Fibroblast of pulmonary artery (primary cell): Measurements from ENCODE around the gene OR2A42.
"Not testable (repeated sequence)": the region's sequence is repeated elsewhere in the genome, so short reads cannot be mapped to it uniquely, and the experiment has no call there.

Source experiments
- DNase-seq: peaks from one replicate; pipeline ENCODE4 v3.0.0-alpha.2; 2010; ENCODE audit warnings: low read depth
- H3K4me3 ChIP-seq: replicated peaks from 2 replicates; pipeline ENCODE4 v1.5.1; 2011; ENCODE audit warnings: low read depth, mild to moderate bottlenecking, control low read depth, low read length, moderate library complexity

Gene OR2A42

DNA sequence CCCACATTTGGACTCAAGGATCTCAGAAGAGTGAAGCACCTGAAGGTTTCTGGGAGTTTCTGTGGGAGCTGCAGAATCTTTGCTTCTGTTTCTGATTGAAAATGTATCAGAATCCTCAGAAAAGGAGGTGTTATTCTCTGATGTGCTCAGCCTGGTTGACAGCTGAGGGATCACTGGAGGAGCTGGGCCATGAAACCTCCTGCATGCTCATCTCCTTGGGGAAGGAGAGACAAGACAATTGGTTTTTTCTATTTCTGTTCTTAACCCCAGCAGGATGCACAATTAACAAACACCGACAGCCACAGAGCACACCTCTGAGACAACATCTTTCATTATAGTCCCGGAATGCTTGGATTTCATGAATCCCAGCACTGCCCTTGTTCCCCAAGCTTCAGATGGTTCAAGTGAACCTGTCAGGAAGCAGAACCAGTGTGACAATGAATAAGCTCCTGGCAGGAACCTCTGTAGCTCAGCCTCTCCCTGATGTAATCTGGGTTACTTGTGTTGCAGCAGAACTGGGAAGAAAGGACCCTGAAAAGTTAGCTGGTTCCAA lies 799 bp downstream of the OR2A42 start:
- H3K4me3 ChIP-seq, DNase-seq: not testable (repeated sequence)

GRCh38 chr7:144233039-144233438 lies 6.4 kb downstream of the OR2A42 start:
- DNase-seq, H3K4me3 ChIP-seq: not testable (repeated sequence)

DNA sequence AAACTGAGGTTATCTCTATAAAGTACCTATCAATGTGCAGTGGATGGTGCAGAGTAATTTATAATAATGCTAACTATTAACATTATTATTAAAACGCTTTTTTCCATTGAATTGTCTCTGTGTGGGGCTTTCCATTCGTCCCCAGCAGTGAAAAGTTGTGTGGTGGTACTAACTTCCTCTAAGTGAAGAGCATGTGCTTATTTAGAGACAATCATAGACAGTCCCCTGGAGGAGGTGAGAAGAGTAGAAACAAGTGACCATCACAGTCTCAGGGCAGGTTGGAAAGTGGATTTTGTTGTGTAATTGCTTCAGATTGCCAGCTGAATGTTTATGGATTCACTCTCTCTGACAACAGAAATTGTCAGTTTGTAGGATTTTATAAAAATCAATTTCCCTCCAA lies 8.4 kb downstream of the OR2A42 start:
- H3K4me3 ChIP-seq, DNase-seq: not testable (repeated sequence)

DNA sequence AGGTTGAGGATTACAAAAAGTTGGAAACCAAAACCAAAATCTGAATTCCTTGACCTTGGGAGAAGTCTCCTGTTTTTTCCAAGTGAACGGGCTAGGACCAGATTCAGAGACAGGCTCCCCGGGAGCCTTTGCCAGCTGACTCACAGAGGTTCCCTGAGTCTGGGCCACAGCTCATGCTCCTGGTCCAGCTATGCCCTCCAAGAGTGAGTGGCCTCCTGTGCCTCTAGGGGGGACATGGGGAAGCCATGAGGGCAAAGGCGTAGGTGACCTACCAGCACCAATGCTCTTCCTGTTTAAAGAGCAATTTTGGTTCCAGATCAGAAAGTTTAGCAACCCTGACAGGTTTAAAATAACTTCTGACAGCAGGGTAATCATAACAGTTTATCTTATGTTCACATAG lies 10.6 kb downstream of the OR2A42 start:
- not testable (repeated sequence) for H3K4me3 ChIP-seq, DNase-seq

DNA sequence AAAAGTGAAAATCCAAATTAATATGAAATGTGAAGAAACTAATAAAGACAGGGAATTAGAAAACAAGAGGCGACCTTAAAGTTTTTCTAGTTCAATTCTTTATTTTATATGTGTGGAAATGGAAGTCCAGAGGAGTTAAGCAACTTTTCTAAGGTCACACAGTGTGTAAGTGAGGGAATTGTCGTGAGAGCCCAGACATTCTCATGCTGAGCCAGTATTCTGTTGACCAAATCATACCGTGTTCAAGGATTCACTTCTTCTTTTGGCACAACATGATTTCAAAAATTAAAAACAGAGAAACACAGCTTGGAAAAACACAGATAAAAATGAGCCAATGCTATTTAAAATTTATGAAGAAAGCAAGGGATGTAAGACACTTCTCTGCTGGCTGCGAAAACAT lies 12.5 kb downstream of the OR2A42 start:
- not testable (repeated sequence) for DNase-seq, H3K4me3 ChIP-seq

- DNase-seq, H3K4me3 ChIP-seq: not testable (repeated sequence)
Observed at GRCh38 chr7:144223675-144224074, 15.7 kb downstream of the OR2A42 start.

GRCh38 chr7:144220531-144220930 lies 18.9 kb downstream of the OR2A42 start:
- DNase-seq, H3K4me3 ChIP-seq: not testable (repeated sequence)

DNA sequence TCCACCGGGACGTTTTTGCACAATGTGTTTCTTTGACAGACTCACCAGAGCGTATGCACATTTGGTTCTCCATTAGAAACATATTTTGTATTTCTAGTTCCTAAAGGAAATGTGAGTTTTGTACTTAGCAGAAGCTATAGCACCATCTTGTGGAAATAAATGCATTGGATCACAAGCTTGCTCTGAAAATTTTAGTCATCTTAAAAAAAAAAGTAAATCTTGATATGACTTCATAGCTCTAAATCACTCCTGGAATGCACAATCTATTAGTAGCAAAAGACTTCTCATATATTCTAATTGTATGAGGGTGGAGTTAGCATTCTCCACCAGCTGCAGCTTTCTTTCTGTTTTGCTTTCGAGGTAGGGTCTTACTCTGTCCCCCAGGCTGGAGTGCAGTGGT lies 20.3 kb downstream of the OR2A42 start:
- H3K4me3 ChIP-seq, DNase-seq: not testable (repeated sequence)

DNA sequence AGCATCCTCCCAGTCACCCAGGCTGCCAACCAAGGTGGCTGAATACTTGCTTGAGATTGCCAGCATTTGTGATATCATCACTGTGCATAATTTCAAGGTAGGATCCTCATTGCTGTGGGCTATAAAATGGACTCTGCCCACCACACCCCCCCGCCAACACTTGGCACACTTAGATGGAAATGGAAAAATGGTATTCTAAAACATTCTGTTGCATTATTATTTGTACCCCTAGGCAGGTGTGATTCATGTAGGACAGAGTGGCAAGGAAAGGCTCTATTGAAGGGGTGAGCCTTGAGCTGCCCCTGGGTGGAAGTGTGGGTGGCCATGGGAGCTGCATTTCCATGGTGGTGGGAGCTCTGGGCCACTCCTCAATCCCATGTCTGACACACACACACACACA lies 20.8 kb downstream of the OR2A42 start:
- DNase-seq, H3K4me3 ChIP-seq: not testable (repeated sequence)

DNA sequence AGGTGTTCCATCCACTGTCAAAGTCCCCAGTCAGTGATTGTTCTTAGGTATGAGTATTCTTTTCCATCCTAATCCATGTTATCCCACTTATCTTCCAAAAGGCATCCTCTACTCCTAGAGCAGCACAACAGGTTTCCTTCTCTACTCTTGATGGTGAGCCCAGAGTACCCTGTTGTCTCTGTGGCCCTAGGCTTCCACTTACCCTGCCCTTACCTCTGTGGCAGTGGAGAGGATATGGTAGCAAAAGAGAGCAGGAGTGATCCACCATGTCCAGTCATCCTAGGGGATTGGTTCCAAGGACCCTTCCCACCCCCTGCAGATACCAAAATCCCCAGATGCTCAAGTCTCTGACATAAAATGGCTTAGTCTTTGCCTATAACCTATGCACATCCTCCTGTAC lies 22.2 kb downstream of the OR2A42 start:
- H3K4me3 ChIP-seq = not testable (repeated sequence)

GRCh38 chr7:144205306-144205705 lies 34.1 kb downstream of the OR2A42 start:
- DNase-seq, H3K4me3 ChIP-seq: not testable (repeated sequence)

More for the DNA sequence above, 22.2 kb downstream of the OR2A42 start:
- not testable (repeated sequence) for DNase-seq

GRCh38 chr7:144203086-144203485 lies 36.3 kb downstream of the OR2A42 start:
- not testable (repeated sequence) for H3K4me3 ChIP-seq, DNase-seq

GRCh38 chr7:144201978-144202377 lies 37.4 kb downstream of the OR2A42 start:
- not testable (repeated sequence) for DNase-seq, H3K4me3 ChIP-seq

DNA sequence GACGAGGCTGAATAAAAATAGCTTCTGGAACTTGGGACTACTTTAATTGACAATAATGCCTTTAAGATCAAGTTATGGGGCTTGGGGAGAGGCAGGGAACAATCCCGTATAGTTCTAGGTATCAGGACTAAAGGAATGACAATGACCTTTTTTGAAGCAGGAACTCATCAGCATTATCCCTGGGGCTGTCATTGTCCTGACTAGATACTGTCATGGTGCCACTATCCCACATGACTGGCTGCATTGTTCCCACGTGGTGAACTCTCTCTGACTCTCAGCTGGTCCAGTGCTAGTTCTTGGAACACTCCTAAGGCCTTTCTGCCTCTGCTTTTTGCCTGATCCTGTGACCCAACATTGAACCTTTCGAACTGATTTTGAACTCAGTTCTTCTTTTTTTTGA lies 40.5 kb downstream of the OR2A42 start:
- not testable (repeated sequence) for H3K4me3 ChIP-seq, DNase-seq

- not testable (repeated sequence) for H3K4me3 ChIP-seq, DNase-seq
Observed at GRCh38 chr7:144195212-144195872, 44.1 kb downstream of the OR2A42 start, which contains the start of gene ARHGEF35. TSS of gene ARHGEF35 (minus strand) at chr7:144195833. CDS start at chr7:144188383, 7,450 bp downstream.

DNA sequence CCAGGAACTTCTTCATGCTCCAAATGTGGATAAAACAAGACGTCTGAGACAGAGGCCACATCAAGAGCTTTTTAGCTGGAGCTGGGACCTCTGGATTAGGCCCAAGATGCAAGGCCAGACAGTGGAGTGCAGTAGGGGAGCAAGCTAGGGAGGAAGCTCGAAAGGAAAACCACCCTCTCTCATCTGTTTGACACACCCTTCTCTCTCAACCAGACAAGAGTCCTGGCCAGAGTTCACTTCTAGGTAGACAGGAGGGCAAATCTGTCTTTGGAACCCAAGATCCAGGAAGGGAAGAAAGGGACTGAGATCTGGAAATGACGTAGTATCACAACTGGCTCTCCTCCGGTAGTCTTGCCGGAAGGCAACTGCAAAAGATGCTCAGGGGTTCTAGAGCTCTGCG lies 45.0 kb downstream of the OR2A42 start:
- H3K4me3 ChIP-seq, DNase-seq: not testable (repeated sequence)

DNA sequence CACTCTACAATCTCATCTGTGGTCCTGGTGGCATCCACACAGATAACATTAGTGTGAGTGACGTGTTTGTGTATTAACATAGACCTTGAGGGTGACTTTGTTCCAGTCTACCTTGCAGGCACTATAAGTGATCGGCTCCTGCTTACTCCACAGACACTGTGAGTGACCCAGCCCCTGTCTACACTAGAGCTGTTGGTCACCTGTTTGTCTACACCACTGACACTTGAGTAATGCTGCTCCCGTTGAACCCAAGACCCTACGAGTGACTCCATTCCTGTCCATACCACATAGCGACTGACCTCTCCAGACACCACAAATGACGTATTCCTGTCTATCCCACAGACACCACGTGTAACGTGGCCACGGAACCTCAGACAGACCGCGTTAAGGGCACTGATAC lies 45.6 kb downstream of the OR2A42 start:
- DNase-seq = not testable (repeated sequence)

DNA sequence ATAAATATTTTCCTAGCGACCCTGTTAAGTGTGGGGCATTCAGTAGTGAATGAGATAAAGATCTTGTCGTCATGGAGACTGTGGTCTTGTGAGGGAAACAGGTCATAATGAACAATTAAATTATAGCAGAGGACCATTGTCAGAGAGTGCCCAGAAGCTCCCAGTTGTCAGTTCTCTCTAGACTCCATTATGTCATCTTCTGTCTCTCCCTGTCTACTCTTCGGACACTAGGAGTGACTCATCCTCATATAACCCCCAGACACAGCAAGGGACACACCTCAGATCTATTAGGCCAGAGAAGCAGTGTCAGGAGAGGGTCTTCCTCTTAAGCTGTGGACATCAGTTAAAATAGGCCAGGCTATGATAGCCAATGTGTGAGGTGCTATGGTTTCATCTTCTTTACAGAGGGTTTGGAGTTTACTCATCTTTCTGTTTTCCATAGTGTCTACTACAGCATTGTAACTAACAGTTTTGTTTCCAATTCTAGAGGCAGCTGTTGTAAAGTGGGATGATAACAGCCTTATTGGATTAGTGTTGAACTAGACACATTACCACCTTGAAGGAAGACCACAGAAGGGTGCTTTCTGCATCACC lies 50.7 kb downstream of the OR2A42 start:
- not testable (repeated sequence) for H3K4me3 ChIP-seq, DNase-seq

More for the DNA sequence above, 45.6 kb downstream of the OR2A42 start:
- not testable (repeated sequence) for H3K4me3 ChIP-seq

- H3K4me3 ChIP-seq, DNase-seq: not testable (repeated sequence)
Observed at GRCh38 chr7:144187848-144188247, 51.6 kb downstream of the OR2A42 start.

DNA sequence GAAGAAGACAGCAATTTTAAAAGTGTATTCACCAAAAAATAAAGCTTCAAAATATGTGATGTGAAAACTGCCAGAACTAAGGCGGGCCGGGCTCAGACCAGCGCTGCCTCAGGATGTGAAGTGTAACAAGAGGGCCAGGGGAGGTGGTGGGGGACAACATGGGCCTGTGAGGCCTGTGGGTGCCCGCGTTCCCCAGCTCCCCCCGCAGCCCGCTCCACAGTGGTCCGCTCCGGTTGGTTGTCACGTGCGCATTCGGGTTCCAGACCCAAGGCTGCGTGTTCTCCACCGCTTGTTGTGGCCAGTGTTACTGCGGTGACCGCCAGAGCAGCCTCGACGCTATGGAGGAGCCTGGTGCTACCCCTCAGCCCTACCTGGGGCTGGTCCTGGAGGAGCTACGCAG lies 56.2 kb downstream of the OR2A42 start, which contains the start of gene CTAGE4:
CTAGE4 (plus strand) TSS at position 301 of the 400 bp plus-strand sequence; CDS start at position 339, 38 bp downstream.
- H3K4me3 ChIP-seq, DNase-seq: not testable (repeated sequence)
